ENCODE measurements around the gene YPEL2.

The YPEL2 gene

GRCh38 chr17:59383893-59384292 lies 52.4 kb downstream of the YPEL2 start:
- no peaks in the 10 kb centered on the region for H3K36me3 ChIP-seq (ENCODE audit: insufficient read depth, low read length)
- no peaks in the 10 kb centered on the region for H3K9me3 ChIP-seq (ENCODE audit: insufficient read depth, low read depth, low read length)
- no peaks in the 10 kb centered on the region for H4K20me1 ChIP-seq (ENCODE audit: insufficient read depth, low read length, poor library complexity, severe bottlenecking)
- no peak overlapping the region for H3K9ac ChIP-seq (ENCODE audit: low read depth, low read length, poor library complexity, severe bottlenecking)
- H3F3A ChIP-seq (ENCODE audit: low read depth) = no peaks in the 10 kb centered on the region
- H3K4me3 ChIP-seq (ENCODE audit: low read length, poor library complexity, severe bottlenecking) = no peak overlapping the region
- no peak overlapping the region for H3K4me2 ChIP-seq (ENCODE audit: low read depth, low read length, poor library complexity, severe bottlenecking)
- no peaks in the 10 kb centered on the region for H3K79me2 ChIP-seq (ENCODE audit: insufficient read depth, low read length)
- H3K4me1 ChIP-seq (ENCODE audit: insufficient read depth, low read length, poor library complexity, severe bottlenecking) = no peaks in the 10 kb centered on the region
- no peaks in the 10 kb centered on the region for H3K9me2 ChIP-seq (replicated peaks; ENCODE audit: low read depth, low read length)
- TF ChIP-seq EZH2phosphoT487 (IDR thresholded peaks at IDR 0.05; ENCODE audit: borderline replicate concordance) = no peak
- TF ChIP-seq CTCF (conservative IDR thresholded peaks at IDR 0.05; ENCODE audit: low read length) = no peak
- H3K27me3 ChIP-seq (ENCODE audit: insufficient read depth, low read length, poor library complexity, severe bottlenecking) = no peaks in the 10 kb centered on the region
- no peak overlapping the region for H2AFZ ChIP-seq (ENCODE audit: low read length)

GRCh38 chr17:59387351-59388068 lies 56.1 kb downstream of the YPEL2 start:
- Histone ChIP-seq H3K4me3 (ENCODE audit: low read length, poor library complexity, severe bottlenecking) (no peak overlapping the region), H3K9ac (ENCODE audit: low read depth, low read length, poor library complexity, severe bottlenecking) (no peak overlapping the region), H3K27me3 (ENCODE audit: insufficient read depth, low read length, poor library complexity, severe bottlenecking) (no peaks in the 10 kb centered on the region), H3K4me1 (ENCODE audit: insufficient read depth, low read length, poor library complexity, severe bottlenecking) (no peaks in the 10 kb centered on the region), H2AFZ (ENCODE audit: low read length) (no peak overlapping the region), H3F3A (ENCODE audit: low read depth) (no peaks in the 10 kb centered on the region), H3K36me3 (ENCODE audit: insufficient read depth, low read length) (peaks cover 10% of the 10 kb centered on the region; the same call in 1 of the 2 replicates), H3K79me2 (ENCODE audit: insufficient read depth, low read length) (no peaks in the 10 kb centered on the region), H4K20me1 (ENCODE audit: insufficient read depth, low read length, poor library complexity, severe bottlenecking) (no peaks in the 10 kb centered on the region), H3K9me3 (ENCODE audit: insufficient read depth, low read depth, low read length) (no peaks in the 10 kb centered on the region), H3K9me2 (replicated peaks; ENCODE audit: low read depth, low read length) (no peaks in the 10 kb centered on the region), H3K4me2 (ENCODE audit: low read depth, low read length, poor library complexity, severe bottlenecking) (no peak overlapping the region)
- TF ChIP-seq EZH2phosphoT487 (IDR thresholded peaks at IDR 0.05; ENCODE audit: borderline replicate concordance) (no peak), CTCF (conservative IDR thresholded peaks at IDR 0.05; ENCODE audit: low read length) (no peak)

GRCh38 chr17:59388069-59388556 lies 56.7 kb downstream of the YPEL2 start:
- Histone ChIP-seq H3K36me3 (ENCODE audit: insufficient read depth, low read length) (peaks cover 10% of the 10 kb centered on the region; the same call in 1 of the 2 replicates), H3K4me2 (ENCODE audit: low read depth, low read length, poor library complexity, severe bottlenecking) (no peak overlapping the region), H4K20me1 (ENCODE audit: insufficient read depth, low read length, poor library complexity, severe bottlenecking) (no peaks in the 10 kb centered on the region), H3K9ac (ENCODE audit: low read depth, low read length, poor library complexity, severe bottlenecking) (no peak overlapping the region), H3K4me1 (ENCODE audit: insufficient read depth, low read length, poor library complexity, severe bottlenecking) (no peaks in the 10 kb centered on the region), H3K79me2 (ENCODE audit: insufficient read depth, low read length) (no peaks in the 10 kb centered on the region), H3K9me3 (ENCODE audit: insufficient read depth, low read depth, low read length) (no peaks in the 10 kb centered on the region), H2AFZ (ENCODE audit: low read length) (no peak overlapping the region), H3F3A (ENCODE audit: low read depth) (no peaks in the 10 kb centered on the region), H3K27me3 (ENCODE audit: insufficient read depth, low read length, poor library complexity, severe bottlenecking) (no peaks in the 10 kb centered on the region), H3K4me3 (ENCODE audit: low read length, poor library complexity, severe bottlenecking) (no peak overlapping the region), H3K9me2 (replicated peaks; ENCODE audit: low read depth, low read length) (no peaks in the 10 kb centered on the region)
- TF ChIP-seq CTCF (conservative IDR thresholded peaks at IDR 0.05; ENCODE audit: low read length) (no peak), EZH2phosphoT487 (IDR thresholded peaks at IDR 0.05; ENCODE audit: borderline replicate concordance) (no peak)
